Activated naive CD8-positive, alpha-beta T cell treated with anti-CD3 and anti-CD28 coated beads for 36 hours (primary cell): ENCODE results near the gene TPRX2. TPM values are rescaled to one million over a fixed set of nuclear protein-coding genes. Genes with fewer than 3 reads are reported as not detected.
A peak's percentile ranks its signal among the peaks of the same experiment; 100 is the strongest.
"Not testable (repeated sequence)": the region's sequence is repeated elsewhere in the genome, so short reads cannot be mapped to it uniquely, and the experiment has no call there.

Experiments
- DNase-seq: peaks from one replicate; pipeline ENCODE4 v3.0.0; 2021
- H3K27ac Mint-ChIP-seq: one replicate; pipeline ENCODE4 v1.8.0; 2022; ENCODE audit warnings: mild to moderate bottlenecking, moderate library complexity, mixed read lengths
- H3K27me3 Mint-ChIP-seq: one replicate; pipeline ENCODE4 v1.8.0; 2022; ENCODE audit warnings: mild to moderate bottlenecking, mixed read lengths
- H3K36me3 Mint-ChIP-seq: one replicate; pipeline ENCODE4 v1.8.0; 2021; ENCODE audit warnings: mild to moderate bottlenecking, mixed read lengths
- H3K4me1 Mint-ChIP-seq: one replicate; pipeline ENCODE4 v1.8.0; 2021; ENCODE audit warnings: mixed read lengths
- H3K4me3 Mint-ChIP-seq: one replicate; pipeline ENCODE4 v1.8.0; 2022; ENCODE audit warnings: mild to moderate bottlenecking, moderate library complexity, mixed read lengths
- H3K9me3 Mint-ChIP-seq: one replicate; pipeline ENCODE4 v1.8.0; 2022; ENCODE audit warnings: mixed read lengths
- total RNA-seq, 2 experiments: library from RNA; stranded (reverse); gene quantifications; one replicate each; pipeline ENCODE4 v1.2.3, GENCODE V29; 2021

The TPRX2 gene
- total RNA-seq, 2 experiments from 2014 or later: not detected

- H3K4me3 Mint-ChIP-seq: peak overlapping the region; percentile 15
- DNase-seq: peak; percentile 26
- H3K9me3 Mint-ChIP-seq: no peaks in the 10 kb centered on the region
- no peak overlapping the region for H3K27ac Mint-ChIP-seq
- peaks cover 9% of the 10 kb centered on the region for H3K4me1 Mint-ChIP-seq
- H3K36me3 Mint-ChIP-seq: no peaks in the 10 kb centered on the region
- peaks cover 61% of the 10 kb centered on the region for H3K27me3 Mint-ChIP-seq
These were observed 10.1 kb upstream of the TPRX2 start for GRCh38 chr19:47848823-47849473.

DNA sequence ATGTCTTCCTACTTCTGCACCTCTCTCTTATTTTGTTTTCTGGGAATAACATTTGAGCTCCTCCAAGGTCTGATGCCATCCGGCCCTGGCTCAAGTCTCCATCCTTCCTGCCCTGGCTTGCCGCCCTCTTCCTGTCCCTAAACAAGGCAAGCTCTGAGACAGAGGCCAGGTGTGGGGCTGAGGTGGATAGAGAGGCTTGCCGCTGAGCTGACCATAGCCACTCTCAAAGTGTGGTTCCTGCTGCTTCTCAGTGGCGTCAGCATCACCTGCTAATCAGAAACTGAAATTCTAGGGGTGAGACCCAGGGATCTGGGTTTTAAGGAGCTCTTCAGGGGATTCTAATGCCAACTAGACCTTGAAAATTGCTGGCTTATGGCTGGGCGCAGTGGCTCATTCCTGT is 6.0 kb upstream of the TPRX2 start:
- peaks cover 10% of the 10 kb centered on the region for H3K4me1 Mint-ChIP-seq
- peaks cover 61% of the 10 kb centered on the region for H3K27me3 Mint-ChIP-seq
- no peak overlapping the region for H3K27ac Mint-ChIP-seq
- H3K9me3 Mint-ChIP-seq: no peaks in the 10 kb centered on the region
- no peak for DNase-seq
- no peak overlapping the region for H3K4me3 Mint-ChIP-seq
- H3K36me3 Mint-ChIP-seq: no peaks in the 10 kb centered on the region

DNA sequence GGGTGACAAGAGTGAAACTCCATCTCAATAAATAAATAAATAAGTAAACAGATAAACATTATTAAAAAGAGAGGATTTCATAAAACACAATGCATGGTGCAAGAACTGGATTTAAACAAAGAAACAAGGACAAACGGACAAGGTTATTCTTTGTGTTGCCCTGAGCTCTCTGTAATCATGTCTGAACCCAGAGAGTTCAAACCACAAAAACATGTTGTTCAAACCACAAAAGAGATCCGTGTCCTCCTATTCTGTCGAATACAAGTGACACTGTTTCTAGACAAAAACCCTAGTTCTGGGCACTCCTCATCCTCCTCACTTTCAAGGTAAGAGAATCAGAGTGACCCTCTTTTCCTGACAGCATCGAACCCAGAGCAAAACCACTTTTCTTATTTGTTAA is 4.6 kb upstream of the TPRX2 start:
- DNase-seq: no peak
- peaks cover 54% of the 10 kb centered on the region for H3K27me3 Mint-ChIP-seq
- H3K9me3 Mint-ChIP-seq: no peaks in the 10 kb centered on the region
- no peaks in the 10 kb centered on the region for H3K36me3 Mint-ChIP-seq
- no peak overlapping the region for H3K4me3 Mint-ChIP-seq
- H3K27ac Mint-ChIP-seq: no peak overlapping the region
- H3K4me1 Mint-ChIP-seq: peaks cover 5% of the 10 kb centered on the region

DNA sequence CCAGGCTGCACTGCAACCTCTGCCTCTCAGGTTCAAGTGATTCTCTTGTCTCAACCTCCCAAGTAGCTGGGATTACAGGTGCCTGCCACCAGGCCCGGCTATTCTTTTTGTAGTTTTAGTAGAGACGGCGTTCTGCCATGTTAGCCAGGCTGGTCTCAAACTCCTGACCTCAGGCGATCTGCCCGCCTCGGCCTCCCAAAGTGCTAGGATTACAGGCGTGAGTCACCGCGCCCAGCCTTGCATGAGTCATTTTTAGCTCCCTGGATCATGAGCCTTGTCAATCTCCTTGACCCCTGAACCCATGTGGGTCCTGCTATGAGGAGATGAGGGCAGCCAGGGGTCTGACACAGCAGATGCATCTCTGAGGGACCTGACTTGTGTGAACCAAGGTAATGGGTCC is 804 bp upstream of the TPRX2 start:
- DNase-seq, H3K27ac Mint-ChIP-seq, H3K4me1 Mint-ChIP-seq, H3K36me3 Mint-ChIP-seq, H3K4me3 Mint-ChIP-seq, H3K9me3 Mint-ChIP-seq: not testable (repeated sequence)
- H3K27me3 Mint-ChIP-seq: peaks cover 44% of the 10 kb centered on the region

DNA sequence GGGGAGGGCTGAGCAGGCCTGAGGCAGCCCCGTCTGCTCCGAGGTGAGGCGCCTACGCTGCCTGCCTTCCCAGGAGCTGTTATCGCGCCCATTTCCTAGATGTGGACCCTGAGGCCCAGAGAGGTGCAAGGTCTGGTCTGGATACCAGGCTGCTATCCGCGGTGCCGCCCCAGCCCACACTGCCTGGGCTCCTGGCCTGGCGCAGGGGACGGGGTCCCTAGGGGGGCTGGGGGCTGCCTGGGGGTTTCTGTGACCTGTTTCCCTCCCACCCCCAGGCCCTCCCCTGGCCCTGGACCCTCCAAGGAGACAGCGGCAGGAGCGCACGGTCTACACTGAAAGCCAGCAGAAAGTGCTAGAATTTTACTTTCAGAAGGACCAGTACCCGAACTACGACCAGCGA is 803 bp downstream of the TPRX2 start:
- not testable (repeated sequence) for DNase-seq, H3K9me3 Mint-ChIP-seq, H3K27ac Mint-ChIP-seq, H3K4me1 Mint-ChIP-seq, H3K36me3 Mint-ChIP-seq, H3K4me3 Mint-ChIP-seq
- peaks cover 42% of the 10 kb centered on the region for H3K27me3 Mint-ChIP-seq

- H3K4me3 Mint-ChIP-seq: no peak overlapping the region
- peaks cover 33% of the 10 kb centered on the region for H3K27me3 Mint-ChIP-seq
- no peaks in the 10 kb centered on the region for H3K4me1 Mint-ChIP-seq
- no peaks in the 10 kb centered on the region for H3K9me3 Mint-ChIP-seq
- DNase-seq: no peak
- H3K27ac Mint-ChIP-seq: no peak overlapping the region
- H3K36me3 Mint-ChIP-seq: no peaks in the 10 kb centered on the region
These were observed 1.7 kb downstream of the TPRX2 start for GRCh38 chr19:47860602-47861297.

DNA sequence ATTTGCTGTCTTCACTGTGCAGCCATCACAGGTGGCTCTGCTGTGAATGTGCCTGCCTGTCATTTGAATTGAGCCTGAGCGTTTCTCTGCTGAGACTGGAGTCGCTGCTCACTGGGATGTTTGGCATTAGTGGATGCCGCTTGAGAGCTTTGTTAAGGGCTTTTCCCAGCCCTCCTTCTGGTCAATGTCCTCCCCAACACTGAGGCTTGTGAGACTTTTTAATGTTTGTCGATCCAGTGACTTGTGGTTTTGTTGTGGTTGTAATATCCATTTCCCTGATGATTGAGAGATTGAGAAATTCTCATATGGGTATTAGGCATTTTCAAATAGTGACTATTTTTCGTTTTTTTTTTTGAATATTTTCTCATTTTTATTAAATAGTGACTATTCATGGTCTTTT is 2.6 kb downstream of the TPRX2 start:
- Mint-ChIP-seq H3K27ac (no peak overlapping the region), H3K9me3 (no peaks in the 10 kb centered on the region), H3K36me3 (no peaks in the 10 kb centered on the region), H3K4me1 (no peaks in the 10 kb centered on the region), H3K4me3 (no peak overlapping the region), H3K27me3 (peaks cover 29% of the 10 kb centered on the region)
- no peak for DNase-seq

DNA sequence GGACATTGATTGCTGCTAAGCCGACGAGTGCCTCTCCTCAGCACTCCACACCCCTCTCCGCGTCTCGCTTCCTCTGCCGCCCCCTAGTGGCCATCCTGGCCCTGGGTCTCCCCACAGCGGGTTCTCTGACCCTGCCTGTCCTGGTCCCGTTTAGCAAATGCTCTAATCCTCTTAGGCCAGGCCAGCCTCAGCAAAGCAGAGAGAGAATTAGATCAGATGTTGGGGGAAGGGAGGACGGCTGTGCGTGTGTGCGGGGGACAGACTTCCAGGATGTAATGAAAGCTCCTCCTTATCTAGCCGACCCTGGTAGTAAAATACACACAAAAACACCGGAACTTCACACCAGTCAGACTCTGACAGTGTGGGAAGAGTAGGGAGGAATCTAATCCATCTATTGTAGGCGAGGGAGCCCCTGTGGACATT is 4.5 kb downstream of the TPRX2 start:
- no peaks in the 10 kb centered on the region for H3K36me3 Mint-ChIP-seq

GRCh38 chr19:47865166-47865565 is 6.1 kb downstream of the TPRX2 start:
- no peak for DNase-seq
- Mint-ChIP-seq H3K27ac (no peak overlapping the region), H3K36me3 (no peaks in the 10 kb centered on the region), H3K27me3 (peaks cover 32% of the 10 kb centered on the region), H3K4me3 (no peak overlapping the region), H3K9me3 (no peaks in the 10 kb centered on the region), H3K4me1 (peaks cover 2% of the 10 kb centered on the region)

More for the DNA sequence above, 4.5 kb downstream of the TPRX2 start:
- Mint-ChIP-seq H3K4me1 (no peaks in the 10 kb centered on the region), H3K4me3 (no peak overlapping the region), H3K27ac (no peak overlapping the region), H3K27me3 (peaks cover 30% of the 10 kb centered on the region), H3K9me3 (no peaks in the 10 kb centered on the region)
- DNase-seq: peak; percentile 81

- H3K27ac Mint-ChIP-seq: peak overlapping the region; percentile 20
These were observed 19.9 kb downstream of the TPRX2 start for GRCh38 chr19:47878906-47879305.

DNA sequence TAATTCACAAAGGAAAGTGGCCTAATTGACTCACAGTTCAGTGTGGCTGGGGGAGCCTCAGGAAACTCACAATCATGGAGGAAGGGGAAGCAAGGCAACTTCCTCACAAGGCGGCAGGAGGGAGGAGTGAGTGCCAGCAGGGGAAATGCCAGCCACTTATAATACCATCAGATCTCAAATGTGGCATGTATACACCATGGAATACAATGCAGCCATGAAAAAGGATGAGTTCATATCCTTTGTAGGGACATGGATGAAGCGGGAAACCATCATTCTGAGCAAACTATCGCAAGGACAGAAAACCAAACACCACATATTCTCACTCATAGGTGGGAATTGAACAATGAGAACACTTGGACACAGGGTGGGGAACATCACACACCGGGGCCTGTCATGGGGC is 20.4 kb downstream of the TPRX2 start:
- peaks cover 22% of the 10 kb centered on the region for H3K27me3 Mint-ChIP-seq
- H3K36me3 Mint-ChIP-seq, DNase-seq, H3K4me3 Mint-ChIP-seq, H3K4me1 Mint-ChIP-seq, H3K9me3 Mint-ChIP-seq, H3K27ac Mint-ChIP-seq: not testable (repeated sequence)

More at GRCh38 chr19:47878906-47879305, 19.9 kb downstream of the TPRX2 start:
- Mint-ChIP-seq H3K4me1 (no peaks in the 10 kb centered on the region), H3K9me3 (peaks cover 2% of the 10 kb centered on the region), H3K36me3 (peaks cover 2% of the 10 kb centered on the region), H3K4me3 (no peak overlapping the region), H3K27me3 (peaks cover 24% of the 10 kb centered on the region)
- DNase-seq: no peak

DNA sequence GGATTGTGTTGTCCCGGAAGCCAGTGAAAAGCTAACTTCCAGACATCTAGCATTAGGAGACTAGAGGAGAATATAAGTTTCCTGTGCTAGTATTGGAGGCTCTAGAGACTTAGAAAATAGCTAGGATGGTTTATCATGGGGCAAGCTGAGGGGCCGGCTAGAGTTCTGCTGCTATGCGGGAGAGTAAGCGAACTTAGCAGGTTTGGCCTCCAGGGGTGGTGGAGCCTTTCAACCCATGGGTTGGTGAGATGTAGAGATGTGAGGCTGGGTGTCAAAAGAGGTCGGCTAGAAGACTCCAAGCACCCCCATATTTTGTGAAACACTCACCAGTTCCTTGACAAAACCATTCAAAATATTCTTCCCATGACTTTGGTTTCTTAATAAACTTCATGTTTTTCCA is 22.7 kb downstream of the TPRX2 start:
- Mint-ChIP-seq H3K4me1 (no peaks in the 10 kb centered on the region), H3K27me3 (peaks cover 24% of the 10 kb centered on the region), H3K4me3 (no peak overlapping the region), H3K27ac (no peak overlapping the region), H3K9me3 (peaks cover 2% of the 10 kb centered on the region), H3K36me3 (peaks cover 2% of the 10 kb centered on the region)
- no peak for DNase-seq

DNA sequence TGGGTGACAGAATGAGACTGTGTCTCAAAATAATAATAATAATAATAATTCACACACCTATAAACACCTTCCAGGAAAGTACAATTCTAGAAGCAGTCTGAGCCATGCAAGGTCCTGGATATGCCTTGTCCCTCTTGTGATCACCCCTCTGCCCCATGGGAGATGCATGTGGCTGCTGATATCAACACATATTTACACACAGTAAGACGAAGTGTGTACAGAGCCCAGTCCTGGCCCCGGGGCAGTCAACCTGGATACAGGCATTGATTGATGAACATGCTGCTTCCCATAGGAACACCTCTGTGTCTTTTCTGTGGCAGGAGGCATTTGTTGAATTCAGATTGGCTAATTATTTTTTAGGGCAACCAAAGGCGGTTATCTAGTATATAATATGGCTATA is 23.9 kb downstream of the TPRX2 start:
- Mint-ChIP-seq H3K4me3 (no peak overlapping the region), H3K36me3 (peaks cover 2% of the 10 kb centered on the region), H3K9me3 (peaks cover 2% of the 10 kb centered on the region), H3K27ac (no peak overlapping the region), H3K27me3 (peaks cover 24% of the 10 kb centered on the region), H3K4me1 (no peaks in the 10 kb centered on the region)
- no peak for DNase-seq

DNA sequence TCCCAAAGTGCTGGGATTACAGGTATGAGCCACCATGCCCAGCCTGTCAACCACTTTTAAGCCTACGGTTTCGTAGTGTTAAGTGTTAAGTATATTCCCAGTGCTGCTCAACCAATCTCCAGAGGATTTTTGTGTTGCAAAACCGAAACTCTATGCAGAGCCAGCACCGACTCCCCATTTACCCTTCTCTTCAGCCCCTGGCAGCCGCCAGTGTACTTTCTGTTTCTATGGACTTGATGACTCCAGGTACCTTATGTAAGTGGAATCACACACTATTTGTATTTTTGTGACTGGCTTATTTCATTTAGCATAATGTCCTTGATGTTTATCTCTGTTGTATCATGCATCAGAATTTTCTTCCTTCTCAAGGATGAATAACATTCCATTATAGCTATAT is 26.0 kb downstream of the TPRX2 start:
- Mint-ChIP-seq H3K36me3 (no peaks in the 10 kb centered on the region), H3K4me1 (no peaks in the 10 kb centered on the region), H3K27me3 (peaks cover 24% of the 10 kb centered on the region), H3K9me3 (no peaks in the 10 kb centered on the region), H3K4me3 (no peak overlapping the region), H3K27ac (no peak overlapping the region)
- DNase-seq: no peak

DNA sequence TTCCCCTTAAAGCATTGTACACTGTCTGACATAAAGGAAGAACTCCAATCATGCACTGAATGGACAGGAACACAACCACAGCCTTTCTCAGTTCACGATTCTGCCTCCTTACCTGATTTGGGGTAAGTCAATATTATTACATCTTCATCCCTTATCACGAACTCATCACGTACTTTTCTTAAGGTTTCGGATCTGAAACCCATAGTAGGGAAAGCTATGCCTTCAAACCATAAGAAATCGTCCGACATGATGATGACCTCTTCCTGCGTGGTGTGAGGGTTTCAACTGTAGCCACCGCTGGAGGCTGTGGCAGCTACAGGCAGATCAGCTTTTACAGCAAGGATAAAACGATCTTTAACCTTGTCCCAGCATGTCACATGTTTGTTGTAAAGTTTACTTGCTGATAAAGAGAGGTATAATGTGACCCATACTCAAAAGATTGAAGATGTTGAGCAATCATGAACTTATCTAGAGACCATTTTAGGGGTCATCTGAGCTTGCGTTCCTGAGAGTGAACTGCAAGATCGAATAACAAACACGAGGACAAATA is 27.1 kb downstream of the TPRX2 start, which contains the start of gene SULT2A1:
TSS of gene SULT2A1 (minus strand) at position 306 of the 550 bp plus-strand sequence. CDS start at position 248, 58 bp downstream.
- DNase-seq: no peak
- peaks cover 24% of the 10 kb centered on the region for H3K27me3 Mint-ChIP-seq
- H3K27ac Mint-ChIP-seq: no peak within 1 kb of the TSS
- no peak within 1 kb of the TSS for H3K4me3 Mint-ChIP-seq
- H3K9me3 Mint-ChIP-seq: no peaks in the 10 kb centered on the region
- H3K4me1 Mint-ChIP-seq: no peaks in the 10 kb centered on the region
- no peaks in the 10 kb centered on the region for H3K36me3 Mint-ChIP-seq
